Mucosa of gallbladder (tissue), 1 donor: ENCODE data around the gene EFNA2. TPM values are rescaled to one million over a fixed set of nuclear protein-coding genes. Genes with fewer than 3 reads are reported as not detected.
A peak's percentile ranks its signal among the peaks of the same experiment; 100 is the strongest.

Source experiments
- DNase-seq: peaks from one replicate; pipeline ENCODE4 v3.0.0-alpha.2; 2020; ENCODE audit warnings: low spot score
- total RNA-seq: library from RNA; stranded (reverse); gene quantifications from one replicate; pipeline ENCODE4 v1.2.1, GENCODE V29; 2021
- donor health status: DM: no; HTN: no; CAD: no.

EFNA2 gene
- total RNA-seq, 1 donor from 2014 or later = 8.4 TPM

DNA sequence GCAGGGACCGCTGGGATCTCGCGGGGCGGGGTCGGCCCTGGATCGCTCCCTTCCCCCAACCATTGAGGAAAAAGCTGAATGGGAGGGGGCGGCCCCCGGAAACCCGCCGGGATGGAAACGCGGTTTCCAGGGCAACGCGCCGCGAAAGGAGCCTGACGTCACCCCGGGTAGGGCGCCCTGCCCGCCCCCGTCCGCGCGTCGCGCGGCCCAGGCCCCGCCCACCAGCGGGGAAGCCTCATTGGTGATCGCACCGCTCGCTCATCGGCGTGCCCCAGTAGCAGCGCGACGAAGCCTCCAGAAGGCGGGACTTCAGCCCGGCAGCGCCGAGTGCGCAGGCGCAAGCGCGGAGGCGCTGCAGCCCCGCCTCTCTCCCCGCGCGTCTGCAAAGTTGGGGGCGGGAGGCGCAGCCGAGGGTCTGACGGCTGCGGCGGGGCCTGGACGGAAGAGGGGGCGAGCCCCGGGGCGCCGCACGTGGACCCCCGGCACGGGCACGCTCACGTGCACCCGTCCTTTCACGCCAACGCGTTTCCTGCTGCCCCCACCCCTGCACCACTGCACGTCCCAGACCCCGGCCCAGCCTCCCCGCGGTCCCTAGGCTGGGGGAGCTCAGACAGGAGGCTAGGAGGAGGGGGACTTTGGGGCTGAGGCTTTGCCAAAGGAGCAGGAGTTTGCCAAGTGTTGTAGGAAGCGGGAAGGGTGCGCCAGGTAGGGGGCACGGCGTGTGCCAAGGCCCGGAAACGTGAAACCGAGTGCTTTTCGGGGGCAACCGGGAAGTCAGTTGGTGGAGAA, 24.7 kb upstream of the EFNA2 start:
- DNase-seq = peak; percentile 97

DNA sequence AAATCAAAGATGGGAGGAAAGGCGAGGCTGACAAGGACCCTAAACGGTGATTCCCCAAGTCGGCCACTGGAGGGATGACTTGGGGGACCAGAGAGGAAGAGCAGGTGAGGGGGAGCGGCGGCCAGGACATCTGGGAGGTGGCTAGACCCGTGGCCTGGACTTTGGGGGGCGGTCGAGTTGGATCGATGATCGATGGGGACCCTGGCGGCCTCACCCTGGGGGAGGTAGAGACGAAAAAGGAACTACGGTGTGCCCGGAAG, 24.2 kb upstream of the EFNA2 start:
- no peak for DNase-seq

DNA sequence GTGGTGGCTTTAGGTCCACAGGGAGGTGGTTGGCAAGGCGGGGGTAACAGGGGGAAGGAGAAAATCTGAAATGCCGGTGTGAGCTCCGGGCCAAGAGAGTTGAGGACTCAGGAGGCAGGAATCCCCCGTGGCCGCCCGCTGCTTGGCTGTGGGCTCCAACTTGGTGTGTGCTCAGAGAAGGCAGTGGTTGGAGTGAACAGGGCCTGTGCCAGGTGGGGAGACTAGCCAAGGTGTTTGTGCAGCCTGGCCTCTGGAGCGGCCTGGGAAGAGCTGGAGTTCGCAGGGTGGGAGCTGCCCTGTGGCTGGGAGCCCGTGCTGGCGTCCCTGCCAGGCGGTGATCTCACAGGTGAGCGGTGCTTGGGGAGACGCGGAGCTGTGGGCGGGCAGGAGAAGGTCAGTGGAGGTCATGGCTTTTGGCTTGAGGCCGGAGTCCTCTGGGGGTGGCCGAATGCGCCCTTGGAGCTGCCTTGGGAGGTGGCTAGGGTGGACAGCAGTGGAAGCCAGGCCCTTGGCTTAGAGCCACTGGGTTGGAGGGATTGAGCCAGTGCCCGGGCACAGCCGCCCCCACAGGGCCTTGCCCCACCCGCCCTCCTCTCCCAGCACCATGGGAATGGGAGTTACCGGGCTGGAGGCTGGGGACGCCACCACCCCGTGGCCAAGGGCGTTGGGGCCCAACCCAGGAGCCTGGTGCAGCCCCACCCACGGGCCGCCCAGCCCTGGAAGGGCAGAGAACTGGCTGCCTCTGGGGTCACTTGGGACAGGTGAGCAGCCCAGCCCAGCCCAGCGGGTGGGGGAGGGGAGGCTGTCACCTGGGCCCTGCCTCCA, 23.7 kb upstream of the EFNA2 start:
- DNase-seq = peak; percentile 78

DNA sequence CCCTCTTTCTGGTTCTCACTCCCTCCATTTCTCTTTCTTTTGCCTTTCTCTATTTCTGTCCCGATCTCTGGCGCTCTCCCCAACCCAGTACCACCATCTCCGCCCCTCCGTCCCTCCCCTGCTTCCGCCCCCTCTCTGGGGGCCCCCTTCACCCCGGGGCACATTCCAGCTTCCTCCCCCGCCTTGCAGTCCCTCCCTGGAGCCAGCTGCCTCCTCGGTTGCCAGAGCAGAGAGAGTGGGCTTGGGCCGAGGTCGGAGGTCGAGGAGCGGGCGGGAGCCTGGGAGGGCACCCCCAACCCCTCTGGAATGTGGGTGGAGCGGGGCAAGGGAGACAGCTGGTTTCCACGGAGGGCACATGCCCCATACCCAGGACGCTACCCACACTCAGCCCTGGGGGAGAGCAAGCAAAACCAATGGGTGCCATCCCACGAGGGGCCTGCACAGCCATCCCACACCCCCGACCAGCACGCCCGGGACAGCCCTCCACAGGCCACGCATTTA, 23.0 kb upstream of the EFNA2 start:
- no peak for DNase-seq

DNA sequence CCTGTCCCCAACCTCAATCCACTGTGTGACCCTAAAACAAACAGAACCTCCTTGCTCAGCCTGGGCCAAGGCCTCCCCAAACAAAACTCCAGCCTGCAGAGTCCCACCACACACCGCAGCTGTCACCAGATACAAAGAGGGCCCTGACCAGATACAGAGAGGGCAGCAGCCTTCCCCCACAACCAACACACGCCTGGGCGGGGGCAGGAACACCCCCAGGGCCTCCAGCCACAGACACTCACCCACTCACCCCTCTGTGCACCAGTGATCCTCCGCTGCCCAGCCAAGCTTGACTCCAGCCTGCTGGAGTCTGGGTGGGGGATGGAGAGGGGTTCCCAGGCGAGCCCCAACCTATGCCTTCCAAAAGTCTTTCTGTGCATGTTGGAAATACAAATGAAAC, 22.5 kb upstream of the EFNA2 start:
- no peak for DNase-seq

DNA sequence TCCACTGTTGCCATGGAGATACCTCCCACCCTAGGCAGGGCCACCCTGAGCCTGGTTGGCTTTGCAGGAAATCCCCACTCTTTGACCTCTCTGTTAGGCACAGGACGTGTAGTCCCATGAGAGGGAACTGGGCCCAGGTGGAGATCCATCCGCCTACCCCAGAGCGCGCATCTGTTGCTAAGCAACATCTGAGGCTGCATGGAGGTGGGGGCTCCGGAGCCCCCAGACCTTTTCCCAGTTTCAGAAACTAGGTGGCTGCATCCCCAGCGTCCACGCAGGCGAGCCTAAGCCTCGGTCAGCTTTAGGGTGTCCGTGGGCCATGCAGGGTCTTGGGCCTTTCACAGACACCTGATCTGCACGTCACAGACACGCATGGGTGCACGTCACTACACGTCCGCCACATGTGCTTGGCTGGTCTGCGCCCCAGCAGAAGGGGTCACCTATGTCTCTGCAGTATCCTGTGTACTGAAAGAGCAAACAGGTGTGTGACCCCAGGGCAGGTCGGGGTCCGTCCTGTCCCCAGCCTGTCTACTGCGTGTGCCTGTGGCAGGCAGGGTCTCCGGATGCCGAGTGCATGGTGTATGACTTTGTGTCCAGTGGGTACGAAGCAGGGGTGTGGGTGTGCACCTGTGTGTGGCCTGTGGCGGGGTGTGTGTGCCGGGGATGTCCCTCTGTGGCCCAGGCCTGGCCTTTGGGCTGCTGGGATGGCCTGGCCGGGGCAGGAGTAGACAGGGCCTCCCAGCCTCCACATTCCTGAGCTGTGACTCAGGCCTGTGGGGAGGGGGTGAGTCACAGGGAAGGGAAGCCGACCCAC, 20.7 kb upstream of the EFNA2 start:
- no peak for DNase-seq

DNA sequence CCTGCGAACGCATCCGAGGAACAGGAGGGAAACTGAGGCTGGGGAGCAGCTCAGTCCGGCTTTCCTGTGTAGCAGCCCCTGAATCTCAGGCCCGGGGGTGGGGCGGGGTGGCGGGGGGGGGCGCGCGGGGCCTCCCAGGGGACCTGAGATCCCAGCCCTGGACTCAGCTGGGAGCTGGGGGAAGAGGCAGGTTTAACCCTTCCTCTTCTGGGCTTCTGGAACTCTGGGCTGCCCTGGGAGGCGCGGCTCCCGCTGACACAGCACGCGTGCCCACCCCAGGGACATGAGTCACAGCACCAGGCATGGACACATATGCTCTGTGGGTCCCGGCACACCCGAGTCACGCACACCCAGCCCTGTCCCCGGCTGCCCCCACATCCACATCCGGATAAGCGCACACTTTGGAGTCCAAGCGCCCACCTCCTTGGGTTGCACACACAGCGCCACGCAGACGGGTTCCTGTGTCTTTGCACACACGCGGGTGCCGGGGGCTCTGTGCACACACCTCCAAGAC, 20.0 kb upstream of the EFNA2 start:
- no peak for DNase-seq

DNA sequence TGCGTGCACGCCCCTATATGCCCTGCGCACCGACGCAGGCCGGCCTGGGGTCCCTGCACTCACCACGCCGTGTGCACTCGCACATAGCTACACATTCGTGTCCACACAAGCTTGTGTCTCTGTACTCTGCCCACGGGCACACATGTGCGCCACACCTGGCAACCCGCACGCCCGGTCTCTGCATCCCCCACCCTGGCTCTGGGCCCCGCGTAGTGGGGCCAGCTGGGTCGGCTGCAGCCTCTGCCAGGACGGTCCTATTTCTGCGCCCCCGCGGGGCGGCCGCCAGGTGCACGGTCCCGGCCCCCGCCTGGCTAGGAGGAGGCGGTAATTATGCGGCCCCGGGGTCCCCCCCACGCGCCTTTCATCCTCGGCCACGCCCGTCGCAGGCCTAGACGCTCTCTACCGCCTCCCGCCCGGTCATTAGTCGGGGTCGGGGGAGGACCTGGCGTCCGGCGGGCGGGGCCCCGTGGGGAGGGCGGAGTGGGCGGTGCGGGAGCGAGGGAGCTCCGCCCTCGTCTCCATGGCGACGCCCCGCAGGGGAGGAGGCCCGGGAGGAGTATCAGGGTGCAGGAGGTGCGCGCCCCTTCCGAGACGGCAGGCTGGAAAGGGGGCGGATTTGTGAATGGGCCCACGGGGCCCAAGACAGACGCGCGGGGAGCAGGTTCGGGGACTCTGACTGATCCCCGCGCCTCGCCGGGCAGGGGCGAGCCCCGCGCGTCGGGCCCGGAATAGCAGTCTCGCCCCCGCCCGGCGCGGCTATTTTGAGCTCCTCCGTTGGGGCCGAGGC, 19.4 kb upstream of the EFNA2 start:
- DNase-seq = peak; percentile 82

DNA sequence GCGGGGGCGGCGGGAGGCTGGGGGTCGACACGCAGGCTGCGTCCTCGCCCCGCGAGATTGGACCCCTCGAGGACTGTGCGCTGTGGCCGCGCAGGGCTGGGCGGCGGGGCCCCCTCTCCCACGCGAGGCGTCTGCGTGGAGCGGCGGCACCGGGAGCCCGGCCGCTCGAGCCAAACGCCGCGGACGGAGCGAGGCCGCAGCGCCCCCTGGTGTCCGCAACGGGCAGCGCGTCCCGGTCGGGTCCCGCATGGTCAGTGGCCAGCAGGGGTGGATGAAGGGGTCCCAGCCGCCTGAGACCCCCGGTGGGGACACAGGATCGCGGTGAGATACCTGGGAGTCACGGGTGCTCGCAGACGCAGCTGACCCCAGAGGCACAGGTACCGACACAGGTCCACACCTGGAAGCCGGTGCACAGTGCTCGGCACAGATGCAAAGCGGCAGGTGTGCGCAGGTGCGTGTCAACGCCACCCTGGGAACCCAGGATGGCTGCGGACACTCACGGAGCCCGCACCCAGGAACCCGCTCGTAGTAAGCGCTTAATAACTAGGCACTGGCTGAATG, 18.7 kb upstream of the EFNA2 start:
- DNase-seq = peak; percentile 74

DNA sequence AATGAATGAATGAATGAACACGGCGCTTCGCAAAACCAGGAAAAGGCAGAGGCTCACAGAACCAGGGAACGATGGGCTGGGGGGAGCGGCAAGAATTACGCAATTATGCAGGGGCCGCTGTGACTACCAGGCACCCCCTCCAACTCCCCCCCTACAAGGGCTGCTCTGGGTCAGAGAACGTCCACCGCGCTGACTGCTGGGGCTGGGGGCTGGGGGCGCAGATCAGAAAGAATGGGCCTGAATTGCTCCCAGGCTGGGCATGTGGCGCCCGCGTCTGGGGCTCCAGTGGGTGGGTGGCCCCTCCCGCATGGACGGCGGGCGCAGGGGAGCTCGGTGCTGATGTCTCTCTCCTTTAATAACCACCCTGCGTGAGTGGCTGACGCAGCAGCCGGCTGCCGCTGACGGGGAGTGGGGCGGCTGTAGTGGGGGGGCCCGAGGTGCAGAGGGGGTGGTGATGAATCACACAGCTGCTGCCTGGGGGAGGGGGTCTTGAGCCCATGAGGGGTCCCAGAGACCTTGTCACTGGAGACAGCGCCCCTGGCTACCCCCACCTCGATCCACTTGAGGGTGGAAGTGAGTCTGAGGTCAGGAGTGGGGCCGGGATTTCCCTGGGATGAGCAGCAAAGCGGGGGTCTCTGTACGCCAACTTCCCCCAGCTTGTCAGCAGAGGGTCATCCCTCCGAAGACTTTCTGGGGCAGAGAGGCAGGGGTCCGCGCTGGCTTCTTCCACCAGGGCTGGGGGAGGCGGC, 18.0 kb upstream of the EFNA2 start:
- no peak for DNase-seq

DNA sequence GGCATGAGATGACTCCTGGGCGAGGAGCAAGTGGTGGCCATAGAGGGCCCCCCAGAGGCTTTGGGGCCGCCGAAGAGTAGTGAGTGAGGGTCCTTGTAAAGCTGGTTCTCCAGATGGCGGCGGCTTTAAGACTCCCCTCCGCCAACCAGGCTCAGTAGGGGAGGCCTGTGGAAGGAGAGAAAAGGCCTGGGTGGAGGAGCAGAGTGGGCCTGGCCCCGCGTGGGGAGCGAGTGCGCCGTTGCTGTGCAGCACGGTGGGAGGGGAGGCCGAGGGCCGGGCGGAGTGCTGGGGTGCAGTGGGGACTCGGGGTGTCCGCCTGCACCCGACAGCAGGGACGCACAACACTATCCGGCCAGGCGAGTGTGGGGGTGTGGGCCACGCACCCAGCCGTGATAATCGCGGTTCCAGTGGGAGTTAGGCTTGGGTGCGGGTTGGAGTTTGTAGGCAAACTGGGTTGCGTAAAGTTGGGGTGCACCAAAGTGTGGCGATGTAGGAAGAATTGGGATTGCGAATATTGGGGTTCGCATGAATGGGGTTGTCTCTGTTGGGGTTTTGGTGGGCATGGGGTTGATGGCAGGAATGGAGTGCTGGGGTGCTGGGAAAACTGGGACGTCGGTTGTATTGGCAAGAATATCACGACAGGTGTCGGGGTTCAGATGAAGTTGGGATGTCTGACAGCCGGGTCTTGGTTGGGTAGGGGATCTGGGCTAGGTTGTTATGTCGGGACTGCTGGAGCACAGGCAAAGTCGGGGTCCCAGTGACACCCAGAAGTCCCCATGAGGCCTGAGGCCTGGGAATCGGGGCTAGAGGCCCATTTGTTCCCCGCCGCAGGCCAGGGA, 17.2 kb upstream of the EFNA2 start:
- no peak for DNase-seq

DNA sequence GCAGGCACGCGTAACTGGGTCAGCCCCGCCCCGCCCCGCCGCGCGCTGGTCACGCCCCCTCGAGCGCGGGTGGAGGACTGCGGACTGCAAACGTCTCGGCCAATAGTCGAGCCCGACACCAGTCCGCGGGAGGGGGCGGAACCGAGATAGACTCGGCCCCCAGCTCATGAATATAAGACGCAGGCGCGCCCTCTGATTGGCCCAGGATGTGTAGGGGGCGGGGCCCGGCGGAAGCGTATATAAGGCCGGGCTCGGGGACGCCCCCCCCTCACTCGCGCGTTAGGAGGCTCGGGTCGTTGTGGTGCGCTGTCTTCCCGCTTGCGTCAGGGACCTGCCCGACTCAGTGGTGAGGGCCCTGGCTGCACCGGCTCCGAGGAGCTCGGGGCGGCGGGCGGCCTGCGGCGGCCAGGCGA, 16.6 kb upstream of the EFNA2 start, which contains the start of gene CIRBP:
CIRBP (plus strand) TSS at position 268 of the 413 bp plus-strand sequence. CDS start 1,602 bp downstream, outside the sequence.
- DNase-seq = peak; percentile 100

DNA sequence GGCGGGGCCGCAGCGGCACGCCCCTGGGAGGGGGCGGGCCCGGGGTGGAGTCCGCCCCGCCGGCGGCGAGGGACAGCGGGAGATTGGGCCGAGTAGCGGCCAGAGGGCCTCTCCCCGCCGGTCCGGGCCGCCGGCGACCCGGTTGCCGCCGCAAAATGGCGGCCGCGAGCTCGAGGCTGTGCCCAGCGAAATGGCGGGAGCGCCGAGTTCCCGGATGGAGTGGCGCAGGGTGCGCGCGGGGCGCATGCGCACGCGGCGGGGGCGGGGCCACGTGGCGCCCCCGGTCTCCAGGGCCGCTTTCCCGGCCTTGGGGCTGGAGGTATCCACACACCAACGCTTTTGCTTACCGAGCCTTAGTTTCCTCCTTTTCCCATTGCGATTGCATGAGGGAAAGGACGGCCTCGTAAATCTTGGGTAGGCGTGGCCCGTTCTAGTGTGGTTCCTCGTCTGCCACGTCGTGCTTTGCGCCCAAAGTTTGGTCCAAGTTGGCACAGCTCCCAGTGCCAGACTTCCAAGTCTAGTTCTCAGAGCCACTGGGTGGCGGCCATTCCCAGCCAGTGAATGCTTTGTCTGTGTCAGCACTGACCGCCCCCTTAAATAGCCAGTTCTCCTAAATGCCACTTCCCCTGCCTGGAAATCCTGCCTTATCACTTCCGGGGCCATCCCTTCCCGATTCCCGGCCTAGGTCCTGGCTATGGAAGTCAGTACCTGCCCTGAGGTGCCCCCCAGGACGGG, 16.0 kb upstream of the EFNA2 start:
- DNase-seq = peak; percentile 87

DNA sequence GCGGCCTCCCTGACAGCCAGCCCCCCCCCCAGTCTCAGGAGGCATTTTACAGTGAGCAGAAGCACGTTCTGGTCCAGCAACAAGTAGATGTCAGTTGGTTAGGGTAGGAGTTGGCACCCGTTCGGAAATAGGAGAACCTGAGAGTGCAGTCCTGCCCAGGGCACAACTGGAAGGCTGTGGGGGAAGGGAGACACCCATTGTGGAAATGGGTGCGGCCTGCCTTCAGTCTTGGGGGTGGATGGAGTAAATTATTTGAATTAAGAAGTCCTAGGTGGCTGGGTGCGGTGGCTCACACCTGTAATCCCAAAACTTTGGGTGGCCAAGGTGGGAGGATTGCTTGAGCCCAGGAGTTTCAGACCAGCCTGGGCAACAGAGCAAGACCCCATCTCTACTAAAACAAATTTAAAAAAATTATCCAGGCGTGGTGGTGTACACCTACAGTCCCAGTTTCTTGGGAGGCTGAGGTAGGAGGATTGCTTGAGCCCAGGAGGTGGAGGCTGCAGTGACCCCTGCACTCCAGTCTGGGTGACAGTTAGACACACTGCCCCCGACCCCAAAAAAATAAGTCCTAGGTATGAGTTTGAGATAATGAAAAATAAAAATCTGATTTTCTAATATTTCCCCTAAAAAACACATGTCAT, 15.3 kb upstream of the EFNA2 start:
- DNase-seq = no peak

DNA sequence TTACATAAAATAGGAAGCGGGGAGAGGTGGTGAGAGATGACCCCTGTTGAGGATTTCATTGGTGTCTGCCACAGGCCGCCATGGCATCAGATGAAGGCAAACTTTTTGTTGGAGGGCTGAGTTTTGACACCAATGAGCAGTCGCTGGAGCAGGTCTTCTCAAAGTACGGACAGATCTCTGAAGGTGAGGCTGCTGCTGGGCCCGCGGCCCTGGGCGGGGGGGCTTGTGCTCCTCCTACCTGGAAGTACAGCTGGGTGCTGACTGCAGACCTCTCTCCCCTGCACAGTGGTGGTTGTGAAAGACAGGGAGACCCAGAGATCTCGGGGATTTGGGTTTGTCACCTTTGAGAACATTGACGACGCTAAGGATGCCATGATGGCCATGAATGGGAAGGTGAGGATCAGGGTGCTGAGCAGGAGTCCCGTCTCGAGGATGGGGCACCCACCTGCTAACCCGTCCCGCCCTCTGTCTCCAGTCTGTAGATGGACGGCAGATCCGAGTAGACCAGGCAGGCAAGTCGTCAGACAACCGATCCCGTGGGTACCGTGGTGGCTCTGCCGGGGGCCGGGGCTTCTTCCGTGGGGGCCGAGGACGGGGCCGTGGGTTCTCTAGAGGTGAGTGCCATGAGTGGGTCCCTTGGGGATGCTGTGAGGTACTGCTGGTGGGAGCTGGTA, 14.7 kb upstream of the EFNA2 start:
- DNase-seq = no peak

DNA sequence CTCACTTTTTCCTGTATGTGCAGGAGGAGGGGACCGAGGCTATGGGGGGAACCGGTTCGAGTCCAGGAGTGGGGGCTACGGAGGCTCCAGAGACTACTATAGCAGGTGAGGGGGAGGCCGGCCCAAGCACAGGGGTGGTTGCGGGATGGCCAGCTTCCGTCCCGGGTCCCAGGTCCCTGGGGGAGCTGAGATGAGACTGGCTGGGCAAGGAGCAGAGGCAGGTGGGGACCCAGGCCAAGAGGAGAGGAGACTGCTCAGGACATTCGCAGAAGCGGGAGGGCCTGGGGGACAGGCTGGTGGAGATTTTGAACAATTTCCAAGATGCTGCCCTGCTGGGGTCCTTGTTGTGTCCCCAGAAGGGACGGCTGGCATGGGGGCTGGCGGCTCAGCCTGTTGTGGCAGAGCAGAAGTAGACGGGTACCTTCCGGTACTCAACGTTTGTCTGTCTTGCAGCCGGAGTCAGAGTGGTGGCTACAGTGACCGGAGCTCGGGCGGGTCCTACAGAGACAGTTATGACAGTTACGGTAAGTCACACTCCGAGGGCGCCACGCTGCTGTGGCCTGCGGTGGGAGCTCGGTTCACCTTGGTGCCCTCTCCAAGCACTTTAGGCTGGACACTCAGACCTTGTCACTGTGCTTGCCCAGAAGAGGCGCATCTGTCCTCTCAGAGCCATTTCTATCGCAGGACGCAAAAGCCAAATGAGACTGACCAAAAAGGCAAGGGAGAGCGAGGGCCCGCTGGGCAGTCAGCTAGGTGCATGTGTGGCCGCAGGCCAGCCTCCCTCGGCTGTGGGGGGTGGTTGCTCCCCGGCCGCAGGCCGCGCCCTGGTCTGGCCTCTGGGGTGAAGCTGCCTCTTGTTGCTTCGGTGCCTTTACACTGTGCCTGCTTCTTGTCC, 13.9 kb upstream of the EFNA2 start:
- no peak for DNase-seq
